22Rv1 (cell line): Measurements from ENCODE around the gene INCENP.

Experiments used
- H3K27ac ChIP-seq: fragments of 450-650 bp; 2 replicates; pipeline ENCODE4 v1.5.1; 2017
- ZFX ChIP-seq: fragments of 450-650 bp; IDR thresholded peaks from 2 replicates; pipeline ENCODE4 v1.6.1; 2017; ENCODE audit warnings: antibody characterized with exemption, borderline replicate concordance
- TF ChIP-seq, protein P1 (sequence below): fragments of 450-650 bp; IDR thresholded peaks from 2 replicates; pipeline ENCODE4 v1.5.1; 2017; ENCODE audit warnings: mild to moderate bottlenecking

Gene INCENP

DNA sequence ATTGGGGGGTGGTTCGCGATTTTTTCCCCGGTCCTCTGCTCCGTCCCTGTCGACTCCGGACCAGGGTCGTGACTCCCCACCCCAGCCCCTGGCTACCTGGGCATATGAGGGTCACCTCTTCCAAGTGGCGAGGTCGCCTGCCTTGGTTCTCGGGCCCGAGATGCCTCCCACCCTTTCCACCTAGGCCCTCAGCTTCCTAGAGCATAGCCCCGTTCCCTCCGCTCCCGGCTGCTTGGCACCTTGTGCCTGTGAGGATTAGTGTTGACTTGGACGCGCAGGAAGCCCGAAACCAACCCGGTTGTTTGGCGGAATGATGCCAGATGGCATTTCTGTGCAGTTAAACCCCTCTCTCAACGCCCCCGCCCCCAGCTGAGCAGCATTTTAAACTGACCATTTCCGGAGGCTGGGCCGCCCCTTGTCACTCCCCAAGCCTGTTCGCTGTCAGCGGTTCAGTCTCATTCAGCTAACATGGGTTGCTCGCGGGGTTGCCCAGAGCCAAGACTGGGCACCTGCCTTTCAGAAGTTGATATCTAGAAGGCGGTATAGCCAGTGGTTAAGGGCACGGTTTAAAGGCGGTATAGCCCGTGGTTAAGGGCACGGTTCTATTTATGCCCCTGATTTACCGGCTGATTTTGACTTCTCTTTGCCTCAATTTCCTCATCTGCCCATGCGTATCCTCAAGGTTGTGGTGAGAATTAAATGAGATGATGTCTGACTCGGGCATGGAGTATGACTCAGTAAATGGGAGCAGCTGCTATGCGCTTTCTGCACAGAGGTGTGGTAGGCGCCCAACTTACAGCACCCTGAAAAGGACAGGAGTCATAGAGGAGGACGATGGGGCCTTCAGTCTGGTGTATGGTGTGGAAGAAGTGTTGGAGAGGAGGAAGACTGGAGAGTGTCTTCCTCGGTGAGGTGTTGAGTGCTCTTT lies 639 bp downstream of the INCENP start:
- peak overlapping the region; percentile 75 for H3K27ac ChIP-seq
- no peak for TF ChIP-seq ZFX
- TF ChIP-seq, protein P1, sequence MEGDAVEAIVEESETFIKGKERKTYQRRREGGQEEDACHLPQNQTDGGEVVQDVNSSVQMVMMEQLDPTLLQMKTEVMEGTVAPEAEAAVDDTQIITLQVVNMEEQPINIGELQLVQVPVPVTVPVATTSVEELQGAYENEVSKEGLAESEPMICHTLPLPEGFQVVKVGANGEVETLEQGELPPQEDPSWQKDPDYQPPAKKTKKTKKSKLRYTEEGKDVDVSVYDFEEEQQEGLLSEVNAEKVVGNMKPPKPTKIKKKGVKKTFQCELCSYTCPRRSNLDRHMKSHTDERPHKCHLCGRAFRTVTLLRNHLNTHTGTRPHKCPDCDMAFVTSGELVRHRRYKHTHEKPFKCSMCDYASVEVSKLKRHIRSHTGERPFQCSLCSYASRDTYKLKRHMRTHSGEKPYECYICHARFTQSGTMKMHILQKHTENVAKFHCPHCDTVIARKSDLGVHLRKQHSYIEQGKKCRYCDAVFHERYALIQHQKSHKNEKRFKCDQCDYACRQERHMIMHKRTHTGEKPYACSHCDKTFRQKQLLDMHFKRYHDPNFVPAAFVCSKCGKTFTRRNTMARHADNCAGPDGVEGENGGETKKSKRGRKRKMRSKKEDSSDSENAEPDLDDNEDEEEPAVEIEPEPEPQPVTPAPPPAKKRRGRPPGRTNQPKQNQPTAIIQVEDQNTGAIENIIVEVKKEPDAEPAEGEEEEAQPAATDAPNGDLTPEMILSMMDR, result no peak

DNA sequence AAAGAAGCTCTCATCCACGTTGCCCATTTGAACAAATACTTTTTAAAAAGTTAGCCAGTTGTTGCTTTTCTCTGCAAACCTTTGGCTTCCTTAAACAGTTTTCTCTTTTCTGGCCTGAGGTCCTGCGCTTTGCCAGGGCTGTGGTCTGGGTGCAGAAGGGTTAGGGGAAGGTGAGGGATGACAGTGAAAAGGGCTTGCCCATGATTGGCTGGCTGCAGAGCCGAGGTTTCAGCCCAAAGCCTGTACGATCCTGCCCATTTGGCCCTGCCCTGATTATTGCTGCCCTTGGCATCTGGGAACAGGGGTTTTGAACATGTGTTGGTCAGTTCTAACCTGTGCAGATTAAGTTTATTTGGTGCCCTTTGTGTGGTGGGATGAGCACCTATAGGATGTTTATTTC lies 1.5 kb downstream of the INCENP start:
- TF ChIP-seq, protein P1, result no peak
- TF ChIP-seq ZFX, result no peak
- H3K27ac ChIP-seq, result no peak overlapping the region

DNA sequence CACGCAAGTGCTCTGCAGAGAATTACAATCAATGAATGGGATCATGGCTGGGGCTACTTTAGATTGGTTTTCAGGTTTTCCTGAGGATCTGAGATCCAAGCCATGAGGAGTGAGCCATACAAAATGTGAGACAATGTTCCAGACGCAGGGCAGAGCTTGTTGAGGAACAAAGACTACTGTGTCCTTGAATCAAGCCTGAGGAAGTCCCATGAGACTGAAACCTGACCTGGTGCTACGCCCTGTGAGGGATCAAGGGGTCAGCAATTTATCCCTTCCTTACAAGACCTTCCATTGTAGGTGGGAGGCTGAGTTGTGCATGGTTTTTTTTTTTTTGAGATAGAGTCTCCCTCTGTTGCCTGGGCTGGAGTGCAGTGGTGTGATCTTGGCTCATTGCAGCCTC lies 2.1 kb downstream of the INCENP start:
- no peak for TF ChIP-seq ZFX
- TF ChIP-seq, protein P1, result no peak
- H3K27ac ChIP-seq, result no peak overlapping the region

DNA sequence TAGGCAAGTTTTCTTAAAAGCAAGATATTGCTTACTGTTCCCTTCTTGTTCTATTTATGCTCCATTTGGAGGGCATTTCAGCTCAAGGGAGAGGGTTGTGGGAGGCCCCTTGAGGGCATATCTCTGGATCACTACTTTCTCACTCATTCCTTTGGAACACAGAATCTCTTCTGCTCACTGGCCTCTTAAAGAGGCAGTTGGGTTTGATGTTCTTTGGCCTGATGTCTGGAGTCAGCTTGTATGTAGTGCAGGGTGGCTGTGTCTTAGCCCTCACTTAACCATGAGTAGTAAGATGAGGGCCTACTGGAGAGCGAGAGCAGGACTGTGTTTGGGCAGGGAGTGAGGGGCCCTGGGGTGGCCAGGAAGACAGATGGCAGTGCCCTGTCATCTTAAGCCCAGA lies 3.6 kb downstream of the INCENP start:
- TF ChIP-seq ZFX, result no peak
- TF ChIP-seq, protein P1, result no peak
- H3K27ac ChIP-seq, result no peak overlapping the region

DNA sequence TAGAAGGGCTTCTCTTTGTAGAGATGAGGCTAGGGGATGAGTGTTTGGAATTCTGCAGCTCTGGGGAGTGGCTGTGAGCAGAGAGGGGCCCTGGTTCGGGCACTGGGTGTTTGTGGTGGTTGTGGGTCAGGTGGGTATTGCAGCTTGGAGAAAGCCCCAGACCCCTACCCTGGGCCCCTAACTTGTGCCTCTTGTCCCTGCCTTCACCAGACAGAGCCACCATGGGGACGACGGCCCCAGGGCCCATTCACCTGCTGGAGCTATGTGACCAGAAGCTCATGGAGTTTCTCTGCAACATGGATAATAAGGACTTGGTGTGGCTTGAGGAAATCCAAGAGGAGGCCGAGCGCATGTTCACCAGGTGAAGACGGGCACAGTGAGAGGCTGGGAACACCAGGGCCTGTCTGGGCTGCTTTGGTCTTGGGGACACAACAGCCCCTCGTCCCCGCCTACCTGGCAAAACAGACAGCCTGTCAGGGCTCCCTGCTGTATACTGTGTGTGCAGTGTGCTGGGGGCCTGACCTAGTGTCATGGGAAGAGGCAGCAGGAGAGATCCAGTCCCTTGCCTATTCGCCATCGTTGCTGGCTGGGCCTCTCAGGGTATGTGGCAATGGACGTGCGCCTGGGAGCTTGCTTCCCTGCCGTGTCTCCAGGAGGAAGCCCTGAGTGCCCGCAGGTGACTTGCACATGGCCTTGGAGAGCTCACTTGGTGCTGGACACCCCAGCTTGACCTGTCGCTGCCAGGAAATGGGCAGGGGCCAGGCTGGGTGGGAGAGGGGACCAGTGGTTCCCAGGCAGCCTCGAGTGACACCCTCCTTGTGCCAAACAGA lies 4.3 kb downstream of the INCENP start:
- TF ChIP-seq, protein P1, result no peak
- TF ChIP-seq ZFX, result no peak
- no peak overlapping the region for H3K27ac ChIP-seq

DNA sequence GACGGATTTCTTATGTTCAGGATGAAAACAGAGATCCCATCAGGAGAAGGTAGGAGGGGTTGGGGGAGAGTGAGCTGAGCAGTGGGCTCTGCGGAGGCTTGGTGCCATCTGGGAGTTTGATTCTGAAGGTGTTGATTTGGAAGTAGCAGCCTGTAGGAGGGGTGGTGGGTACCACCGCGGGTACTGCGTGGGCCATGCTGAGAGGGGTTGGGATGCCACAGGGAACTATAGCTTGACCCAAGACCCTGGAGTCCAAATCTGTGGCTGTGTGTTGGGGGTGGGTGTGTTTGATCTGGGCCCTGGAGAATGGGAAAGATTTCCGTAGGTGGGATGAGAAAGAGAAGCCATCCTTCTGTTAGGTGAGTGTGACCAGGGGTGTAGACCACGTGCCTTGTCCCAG lies 5.0 kb downstream of the INCENP start:
- H3K27ac ChIP-seq, result no peak overlapping the region

More for the DNA sequence above, 5.0 kb downstream of the INCENP start:
- no peak for TF ChIP-seq ZFX
- TF ChIP-seq, protein P1, result no peak
